Brain microvascular endothelial cell (primary cell): ENCODE results near the gene ARHGAP15.

Source experiments
- DNase-seq: peaks from one replicate; pipeline ENCODE4 v3.0.0-alpha.2; 2020
- H3K27ac ChIP-seq: fragments of 250-450 bp; sonication (Bioruptor Pico); 2 replicates; pipeline ENCODE4 v1.5.1; 2020; ENCODE audit warnings: mild to moderate bottlenecking, moderate library complexity
- H3K27me3 ChIP-seq: fragments of 250-450 bp; sonication (Bioruptor Pico); replicated peaks from 2 replicates; pipeline ENCODE4 v1.5.1; 2020; ENCODE audit warnings: mild to moderate bottlenecking
- H3K36me3 ChIP-seq: fragments of 250-450 bp; sonication (Bioruptor Pico); replicated peaks from 2 replicates; pipeline ENCODE4 v1.5.1; 2020; ENCODE audit warnings: mild to moderate bottlenecking
- H3K4me3 ChIP-seq: 2 replicates; pipeline ENCODE4 v1.5.1; 2011; ENCODE audit warnings: low read depth, mild to moderate bottlenecking, control low read depth, low read length, moderate library complexity
- CTCF ChIP-seq: IDR thresholded peaks from 2 replicates; pipeline ENCODE4 v1.5.1; 2011; ENCODE audit warnings: low read depth, mild to moderate bottlenecking, moderate library complexity, low read length, control low read depth, inconsistent platforms; ENCODE audit errors: missing control alignments
- in situ Hi-C: cut with HindIII; loops from 2 replicates; pipeline ENCODE4 v1.10.0; 2017; ENCODE audit warnings: low sequenced_read_pairs, low pct_ligation_motif_present

The ARHGAP15 gene

GRCh38 chr2:143758629-143759330 lies 629.6 kb downstream of the ARHGAP15 start:
- H3K36me3 ChIP-seq: no peaks in the 10 kb centered on the region
- DNase-seq: no peak
- no peak for TF ChIP-seq CTCF
- no peaks in the 10 kb centered on the region for H3K27me3 ChIP-seq
- no peak overlapping the region for H3K27ac ChIP-seq
- H3K4me3 ChIP-seq: no peak overlapping the region
- in situ Hi-C loops: no loop called here

- in situ Hi-C loops: no loop called here
- Histone ChIP-seq H3K36me3 (no peaks in the 10 kb centered on the region), H3K4me3 (no peak overlapping the region), H3K27ac (no peak overlapping the region), H3K27me3 (no peaks in the 10 kb centered on the region)
- no peak for TF ChIP-seq CTCF
- DNase-seq: no peak
These were observed 630.2 kb downstream of the ARHGAP15 start for GRCh38 chr2:143759455-143759854.

GRCh38 chr2:143762176-143762928 lies 633.1 kb downstream of the ARHGAP15 start:
- TF ChIP-seq CTCF: no peak
- no peak for DNase-seq
- H3K4me3 ChIP-seq: no peak overlapping the region
- in situ Hi-C loops: no loop called here
- H3K36me3 ChIP-seq: no peaks in the 10 kb centered on the region
- H3K27ac ChIP-seq: no peak overlapping the region
- no peaks in the 10 kb centered on the region for H3K27me3 ChIP-seq

GRCh38 chr2:143764261-143764660 lies 635.0 kb downstream of the ARHGAP15 start:
- Histone ChIP-seq H3K36me3 (no peaks in the 10 kb centered on the region), H3K27ac (no peak overlapping the region), H3K27me3 (no peaks in the 10 kb centered on the region), H3K4me3 (no peak overlapping the region)
- no peak for DNase-seq
- TF ChIP-seq CTCF: no peak
- in situ Hi-C loops: no loop called here

- Histone ChIP-seq H3K4me3 (no peak overlapping the region), H3K27ac (no peak overlapping the region), H3K36me3 (no peaks in the 10 kb centered on the region), H3K27me3 (no peaks in the 10 kb centered on the region)
- TF ChIP-seq CTCF: no peak
- no peak for DNase-seq
- in situ Hi-C loops: no loop called here
These were observed 635.5 kb downstream of the ARHGAP15 start for GRCh38 chr2:143764706-143765105.

- no peaks in the 10 kb centered on the region for H3K27me3 ChIP-seq
- no peak overlapping the region for H3K4me3 ChIP-seq
- DNase-seq: no peak
- H3K36me3 ChIP-seq: no peaks in the 10 kb centered on the region
- TF ChIP-seq CTCF: no peak
- H3K27ac ChIP-seq: no peak overlapping the region
- in situ Hi-C loops: no loop called here
These were observed 639.8 kb downstream of the ARHGAP15 start for GRCh38 chr2:143768991-143769390.
